ENCODE measurements around the gene TUBA3E.
"Not testable (repeated sequence)": the region's sequence is repeated elsewhere in the genome, so short reads cannot be mapped to it uniquely, and the experiment has no call there.

Gene TUBA3E

DNA sequence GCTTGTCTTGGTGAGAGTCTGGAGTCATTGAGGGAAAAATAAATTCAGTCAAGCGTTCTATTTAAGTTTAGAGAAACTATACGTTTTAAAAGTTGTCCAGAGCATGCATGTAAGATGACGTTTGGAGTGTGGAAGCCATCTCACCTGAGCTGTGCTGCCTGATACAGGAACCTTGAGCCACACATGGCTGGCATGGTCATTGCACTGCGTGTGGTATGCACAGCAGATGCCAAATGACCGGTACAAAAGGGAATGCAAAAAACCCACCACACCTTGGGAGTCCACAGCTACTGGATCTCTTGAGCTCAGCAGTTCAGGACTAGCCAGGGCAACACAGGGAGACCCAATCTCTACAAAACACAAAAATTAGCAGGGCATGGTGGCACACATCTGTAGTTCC lies 11.8 kb downstream of the TUBA3E start:
- TF ChIP-seq CTCF (IDR thresholded peaks at IDR 0.05; ENCODE audit: low read depth, low read length), result no peak
- no peak for DNase-seq (ENCODE audit: extremely low read depth, low read depth)

GRCh38 chr2:130185896-130186295 lies 12.3 kb downstream of the TUBA3E start:
- no peak for DNase-seq (ENCODE audit: extremely low read depth, low read depth)
- TF ChIP-seq CTCF (IDR thresholded peaks at IDR 0.05; ENCODE audit: low read depth, low read length), result no peak

DNA sequence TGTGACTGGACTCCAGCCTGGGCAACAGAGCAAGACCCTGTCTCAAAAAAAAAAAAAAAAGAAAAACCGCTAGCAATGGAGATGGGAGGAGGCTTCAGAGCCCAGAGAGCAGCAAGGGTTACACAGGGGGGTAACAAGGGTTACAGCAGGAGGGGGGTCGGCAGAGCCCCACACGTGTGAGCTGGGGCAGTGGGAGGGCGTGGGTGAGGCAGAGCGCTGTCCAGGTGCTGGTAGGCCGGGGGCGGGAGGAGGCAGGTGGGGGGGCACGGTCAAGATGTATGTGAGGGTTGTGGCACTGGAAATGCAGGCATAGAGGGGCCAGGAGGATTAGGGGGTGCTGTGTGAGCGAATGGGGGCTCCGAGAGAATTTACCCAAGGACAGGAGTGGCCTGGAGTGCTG lies 12.8 kb downstream of the TUBA3E start:
- TF ChIP-seq CTCF (IDR thresholded peaks at IDR 0.05; ENCODE audit: low read depth, low read length), result no peak
- DNase-seq (ENCODE audit: extremely low read depth, low read depth), result no peak

GRCh38 chr2:130183512-130184373 lies 14.5 kb downstream of the TUBA3E start:
- DNase-seq (ENCODE audit: extremely low read depth, low read depth), result no peak
- TF ChIP-seq CTCF (IDR thresholded peaks at IDR 0.05; ENCODE audit: low read depth, low read length), result no peak

DNA sequence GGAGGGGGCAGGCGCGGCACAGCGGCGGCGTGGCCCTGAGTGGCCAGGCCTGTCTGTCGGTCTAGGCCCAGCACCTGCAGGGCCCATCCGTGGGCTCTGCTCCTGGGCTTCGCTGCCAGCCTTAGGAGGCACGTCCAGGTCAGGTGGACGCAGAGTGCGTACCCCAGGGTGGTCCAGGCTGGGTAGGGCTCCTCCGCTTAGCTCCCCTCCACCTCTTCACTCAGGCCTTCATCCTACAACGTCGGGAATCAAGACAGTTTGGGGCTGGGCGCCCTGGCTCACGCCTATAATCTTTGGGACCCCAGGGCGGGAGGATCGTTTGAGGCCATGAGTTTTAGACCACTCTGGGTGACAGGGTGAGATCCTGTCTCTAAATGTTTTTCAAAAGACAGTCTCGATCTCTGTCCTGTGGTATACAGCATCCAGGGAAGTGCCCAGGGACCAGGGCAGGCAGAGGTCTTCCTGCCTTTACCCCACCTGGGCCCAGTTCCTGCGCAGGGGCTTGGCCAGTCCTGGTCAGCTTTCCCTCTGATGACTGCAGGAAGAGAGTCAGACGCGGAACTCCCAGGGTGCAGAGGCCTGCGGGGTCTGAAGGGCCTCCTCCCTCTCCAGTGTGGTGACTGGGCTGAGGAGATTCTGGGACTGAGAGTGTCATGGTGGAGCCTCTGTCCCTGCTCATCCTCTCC lies 15.3 kb downstream of the TUBA3E start:
- not testable (repeated sequence) for DNase-seq (ENCODE audit: extremely low read depth, low read depth)

GRCh38 chr2:130181880-130182682 lies 16.2 kb downstream of the TUBA3E start, which contains the start of gene MZT2B:
Gene MZT2B, plus strand, starts transcription at chr2:130182262. Its CDS starts 21 bp downstream, at chr2:130182283.
- peak; percentile 49 for DNase-seq (ENCODE audit: extremely low read depth, low read depth)
- TF ChIP-seq CTCF (IDR thresholded peaks at IDR 0.05; ENCODE audit: low read depth, low read length), result peak; percentile 27

- no peak for TF ChIP-seq CTCF (IDR thresholded peaks at IDR 0.05; ENCODE audit: low read depth, low read length)
- peak; percentile 85 for DNase-seq (ENCODE audit: extremely low read depth, low read depth)
Measured at GRCh38 chr2:130181325-130181879, 16.8 kb downstream of the TUBA3E start, which contains the start of gene SMPD4. Gene SMPD4, minus strand, starts transcription at chr2:130181602. Its CDS starts 5,010 bp downstream, at chr2:130176592.

GRCh38 chr2:130180404-130181324 lies 17.6 kb downstream of the TUBA3E start:
- DNase-seq (ENCODE audit: extremely low read depth, low read depth), result not testable (repeated sequence)

- DNase-seq (ENCODE audit: extremely low read depth, low read depth), result not testable (repeated sequence)
Measured at GRCh38 chr2:130174866-130175265, 23.4 kb downstream of the TUBA3E start.

Data from AG09319 (cell line).